Skeletal muscle tissue (tissue), 4 donors: ENCODE measurements around the gene NKAPD1. TPM values are rescaled to one million over a fixed set of nuclear protein-coding genes. Genes with fewer than 3 reads are reported as not detected.
A peak's percentile ranks its signal among the peaks of the same experiment; 100 is the strongest.
"Not testable (repeated sequence)": the region's sequence is repeated elsewhere in the genome, so short reads cannot be mapped to it uniquely, and the experiment has no call there.

Experiments
- H3K27ac ChIP-seq: one replicate; pipeline ENCODE4 v1.7.0; 2013; ENCODE audit warnings: mild to moderate bottlenecking, low read depth, low read length, inconsistent platforms
- H3K27me3 ChIP-seq, 3 donors: one replicate each; pipeline ENCODE4 v1.7.0; 2013; ENCODE audit warnings: low read length in 3 of 3; ENCODE audit not compliant: control insufficient read depth in 3 of 3, insufficient read depth in 3 of 3
- H3K36me3 ChIP-seq, 3 donors: one replicate each; pipeline ENCODE4 v1.7.0; 2013; ENCODE audit warnings: low read length in 3 of 3; ENCODE audit not compliant: control insufficient read depth in 3 of 3, insufficient read depth in 3 of 3
- H3K4me1 ChIP-seq, 3 donors: one replicate each; pipeline ENCODE4 v1.7.0; 2013; ENCODE audit warnings: low read length in 3 of 3, mild to moderate bottlenecking in 3 of 3; ENCODE audit not compliant: control insufficient read depth in 3 of 3, insufficient read depth in 3 of 3
- H3K4me3 ChIP-seq, 3 donors: one replicate each; pipeline ENCODE4 v1.7.0; 2013; ENCODE audit warnings: low read length in 3 of 3
- H3K9ac ChIP-seq, 3 donors: one replicate each; pipeline ENCODE4 v1.7.0; 2013; ENCODE audit warnings: low read length in 3 of 3, mild to moderate bottlenecking in 3 of 3, moderate library complexity in 2 of 3, low read depth in 1 of 3
- H3K9me3 ChIP-seq, 3 donors: one replicate each; pipeline ENCODE4 v1.7.0; 2013; ENCODE audit warnings: low read length in 3 of 3; ENCODE audit not compliant: control insufficient read depth in 3 of 3
- total RNA-seq: library from RNA; depleted of rRNA; stranded (reverse); fragments of >200 nt; gene quantifications from one replicate; pipeline ENCODE4 v1.2.3, GENCODE V29; 2014
- donor health status: Osteomylitis.

NKAPD1 gene
- 16.7 TPM for total RNA-seq

DNA sequence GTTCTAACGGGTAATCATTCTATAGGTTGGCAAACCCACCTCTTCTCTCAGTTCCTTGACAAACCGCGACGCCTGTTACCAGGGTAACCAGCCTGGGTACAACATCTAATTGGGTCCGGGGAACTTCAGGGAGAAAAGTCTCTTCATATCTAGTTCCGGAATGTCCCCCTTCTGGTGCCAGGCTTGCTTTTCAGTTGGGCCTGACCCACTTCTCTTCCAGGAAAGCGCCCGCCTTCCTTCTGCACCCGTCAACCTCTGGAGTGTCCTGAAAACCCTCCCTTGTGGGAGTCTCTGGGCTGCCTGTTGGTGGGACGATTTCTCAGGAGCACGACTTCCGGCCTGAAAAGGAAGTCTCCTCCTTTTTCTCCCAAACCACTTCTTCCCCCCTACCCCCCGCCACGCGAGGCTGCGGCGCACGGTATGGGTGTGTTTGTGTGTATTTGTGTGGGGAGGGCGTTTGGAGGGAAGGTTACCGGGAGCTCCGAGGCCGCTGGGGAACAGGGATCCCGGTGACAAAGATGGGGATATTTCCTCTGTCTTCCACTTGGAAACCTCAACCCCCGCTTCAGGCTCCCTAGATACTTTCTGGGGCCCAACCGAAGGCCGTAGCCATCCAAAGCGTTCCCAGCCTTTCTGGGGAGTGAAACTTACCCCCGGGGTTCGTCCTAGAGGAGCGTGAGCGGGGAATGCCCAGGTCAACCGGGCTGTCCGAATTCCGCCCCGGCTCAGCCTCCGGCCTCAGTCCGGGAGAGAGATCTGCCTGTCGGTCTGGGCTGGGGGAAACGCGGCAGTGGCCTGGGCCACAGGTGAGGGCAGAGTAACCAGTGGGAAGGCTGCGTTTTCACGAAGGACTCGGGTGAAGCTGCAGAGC lies at the start of gene NKAPD1, which contains the start of gene PIH1D2:
Gene NKAPD1 (plus strand): TSS at position 359 of the 871 bp plus-strand sequence. CDS start 1,276 bp downstream, outside the sequence.
Gene PIH1D2 (minus strand): TSS at position 77 of the 871 bp plus-strand sequence. CDS start 843 bp downstream, outside the sequence.
- Histone ChIP-seq H3K36me3 (peaks cover 10 to 28% (median 21%) of the 10 kb centered on the region in 3 donors), H3K4me3 (peak within 1 kb of the TSS; percentile 86 to 97 (median 92)), H3K9me3 (no peaks in the 10 kb centered on the region), H3K4me1 (peaks cover 14 to 22% (median 19%) of the 10 kb centered on the region in 3 donors), H3K9ac (peak within 1 kb of the TSS; percentile 88 to 96 (median 96)), H3K27me3 (no peaks in the 10 kb centered on the region), H3K27ac (peak within 1 kb of the TSS; percentile 90)

- Histone ChIP-seq H3K4me1 (peaks cover 8 to 15% (median 13%) of the 10 kb centered on the region in 3 donors), H3K9ac (peak within 1 kb of the TSS; percentile 96 to 99 (median 98)), H3K9me3 (no peaks in the 10 kb centered on the region), H3K36me3 (peaks cover 11 to 17% (median 16%) of the 10 kb centered on the region in 3 donors), H3K27me3 (no peaks in the 10 kb centered on the region), H3K4me3 (peak within 1 kb of the TSS; percentile 85 to 99 (median 95)), H3K27ac (peak within 1 kb of the TSS; percentile 89)
Observed at GRCh38 chr11:112024773-112025678, 49.1 kb upstream of the NKAPD1 start, which contains the start of gene DLAT. Gene DLAT, plus strand, starts transcription at chr11:112025408. Its CDS starts 65 bp downstream, at chr11:112025473.

- Histone ChIP-seq H3K9me3 (no peaks in the 10 kb centered on the region), H3K27me3 (no peaks in the 10 kb centered on the region), H3K4me1 (peaks cover 8 to 15% (median 13%) of the 10 kb centered on the region in 3 donors), H3K36me3 (peaks cover 11 to 21% (median 21%) of the 10 kb centered on the region in 3 donors), H3K4me3 (peak overlapping the region; percentile 85 to 99 (median 95)), H3K9ac (peak overlapping the region; percentile 96 to 99 (median 98)), H3K27ac (peak overlapping the region; percentile 89)
Observed at GRCh38 chr11:112025707-112026106, 48.4 kb upstream of the NKAPD1 start.

GRCh38 chr11:112026784-112027410 lies 47.2 kb upstream of the NKAPD1 start:
- H3K27me3 ChIP-seq, H3K9ac ChIP-seq, H3K9me3 ChIP-seq, H3K4me3 ChIP-seq, H3K27ac ChIP-seq: not testable (repeated sequence)
- Histone ChIP-seq H3K4me1 (peaks cover 8 to 15% (median 13%) of the 10 kb centered on the region in 3 donors), H3K36me3 (peaks cover 17 to 29% (median 23%) of the 10 kb centered on the region in 3 donors)

DNA sequence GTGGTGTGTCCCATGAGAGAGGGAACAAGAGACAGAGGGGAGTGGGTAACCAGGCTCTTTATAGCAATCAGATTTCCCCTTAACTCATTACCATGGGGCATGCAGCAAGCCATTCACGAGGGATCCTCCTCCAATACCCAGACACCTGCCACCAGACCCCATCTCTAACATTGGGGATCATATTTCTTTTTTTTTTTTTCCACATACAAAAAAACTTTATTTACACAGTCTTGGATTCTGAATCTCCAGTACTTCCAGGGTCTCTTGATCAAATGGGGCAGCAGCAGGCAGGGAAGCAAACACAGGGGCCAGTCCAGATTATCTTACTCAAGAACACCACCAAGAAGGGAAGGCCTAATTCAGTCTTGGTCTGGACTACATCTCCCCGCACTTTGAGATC lies 44.6 kb upstream of the NKAPD1 start:
- Histone ChIP-seq H3K36me3 (peaks cover 22 to 35% (median 35%) of the 10 kb centered on the region in 3 donors), H3K9me3 (no peaks in the 10 kb centered on the region), H3K4me1 (peaks cover 8 to 12% (median 12%) of the 10 kb centered on the region in 3 donors), H3K9ac (no peak overlapping the region), H3K27ac (no peak overlapping the region), H3K4me3 (no peak overlapping the region), H3K27me3 (no peaks in the 10 kb centered on the region)

GRCh38 chr11:112033902-112034301 lies 40.2 kb upstream of the NKAPD1 start:
- no peak overlapping the region for H3K4me3 ChIP-seq
- peaks cover 4 to 5% (median 4%) of the 10 kb centered on the region in 3 donors for H3K4me1 ChIP-seq
- H3K9ac ChIP-seq, result peak overlapping the region in 1 of 3 donors; percentile 14
- H3K9me3 ChIP-seq, result no peaks in the 10 kb centered on the region
- peak overlapping the region; percentile 63 for H3K27ac ChIP-seq
- no peaks in the 10 kb centered on the region for H3K27me3 ChIP-seq
- peaks cover 25 to 42% (median 42%) of the 10 kb centered on the region in 3 donors for H3K36me3 ChIP-seq

DNA sequence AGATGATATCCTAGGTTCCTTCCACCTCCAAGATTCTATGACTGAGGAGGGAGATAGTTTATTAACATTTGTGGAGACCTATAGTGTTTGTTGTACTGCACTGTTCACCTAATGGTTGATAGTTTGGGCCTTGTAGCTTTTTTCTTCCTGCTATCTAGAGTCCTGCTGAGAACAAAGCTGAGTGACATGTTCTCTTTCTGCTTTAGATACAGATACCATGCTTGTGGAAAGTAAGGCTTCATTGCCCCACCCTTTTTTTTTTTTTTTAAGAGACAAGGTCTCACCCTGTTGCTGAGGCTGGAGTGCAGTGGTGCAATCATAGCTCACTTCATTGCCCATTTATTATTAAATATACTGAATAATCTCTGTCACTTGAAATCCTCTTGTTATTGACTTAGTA lies 36.6 kb upstream of the NKAPD1 start:
- no peak overlapping the region for H3K4me3 ChIP-seq
- H3K27ac ChIP-seq, result no peak overlapping the region
- no peaks in the 10 kb centered on the region for H3K27me3 ChIP-seq
- H3K9me3 ChIP-seq, result no peaks in the 10 kb centered on the region
- H3K9ac ChIP-seq, result no peak overlapping the region
- H3K36me3 ChIP-seq, result peaks cover 15 to 39% (median 32%) of the 10 kb centered on the region in 3 donors
- peaks cover 4 to 5% (median 4%) of the 10 kb centered on the region in 3 donors for H3K4me1 ChIP-seq

DNA sequence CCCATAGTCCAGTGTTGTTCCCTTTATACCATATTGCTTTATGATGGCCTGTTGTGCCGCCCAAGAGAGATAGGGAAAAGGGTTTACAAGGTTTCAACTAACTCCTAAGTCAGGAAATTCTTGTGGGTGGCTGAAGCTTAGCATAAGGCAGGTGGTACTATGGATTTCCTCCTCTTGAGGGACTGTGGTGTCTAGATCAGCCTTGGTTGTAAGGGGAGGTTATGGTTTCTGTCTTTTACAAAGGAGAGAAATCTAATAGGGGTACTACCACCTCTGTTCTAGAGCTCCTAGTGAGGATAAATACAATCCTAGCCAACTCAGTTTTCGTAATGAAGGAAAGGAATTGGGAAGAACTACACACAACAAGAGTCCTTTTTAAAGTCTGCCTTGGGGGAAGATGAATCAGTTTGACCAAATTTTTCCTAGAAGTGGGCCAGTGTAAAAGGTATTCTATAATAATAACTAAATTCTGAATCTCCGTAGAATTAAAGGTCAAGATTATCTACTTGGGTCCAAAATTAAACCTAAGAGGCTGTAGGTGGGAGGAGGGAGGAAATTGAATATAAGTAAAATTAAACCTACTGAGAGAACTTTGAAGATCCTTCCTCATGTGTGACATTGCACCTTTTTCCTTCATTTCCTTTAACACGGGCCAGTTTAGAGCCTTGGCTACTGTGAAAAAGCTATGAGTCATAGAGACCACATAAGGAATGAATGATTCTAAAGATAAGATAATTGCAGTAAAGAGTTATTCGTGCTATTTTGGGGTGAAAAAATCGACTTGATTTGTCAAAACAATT lies 31.7 kb upstream of the NKAPD1 start:
- no peaks in the 10 kb centered on the region for H3K27me3 ChIP-seq
- no peak overlapping the region for H3K4me3 ChIP-seq
- H3K9me3 ChIP-seq, result no peaks in the 10 kb centered on the region
- H3K36me3 ChIP-seq, result peaks cover 16 to 47% (median 34%) of the 10 kb centered on the region in 3 donors
- H3K4me1 ChIP-seq, result no peaks in the 10 kb centered on the region
- no peak overlapping the region for H3K9ac ChIP-seq
- no peak overlapping the region for H3K27ac ChIP-seq

DNA sequence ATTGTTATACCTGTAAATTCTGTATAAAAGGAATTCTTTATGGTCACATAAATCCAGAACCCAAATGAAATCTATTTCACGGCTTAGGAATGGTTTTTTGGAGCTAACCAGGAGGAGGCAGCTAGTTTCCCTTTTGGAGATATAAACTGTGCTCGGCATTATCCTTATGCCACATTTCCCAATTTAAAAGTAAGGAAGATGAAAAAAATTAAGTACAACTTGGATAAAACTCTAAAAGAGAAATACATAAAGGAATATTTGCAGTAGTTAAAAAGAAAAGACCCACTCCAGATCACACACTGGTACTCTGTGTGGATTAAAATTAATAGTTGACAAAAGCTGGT lies 31.2 kb upstream of the NKAPD1 start:
- no peaks in the 10 kb centered on the region for H3K27me3 ChIP-seq
- no peak overlapping the region for H3K4me3 ChIP-seq
- H3K4me1 ChIP-seq, result no peaks in the 10 kb centered on the region
- no peaks in the 10 kb centered on the region for H3K9me3 ChIP-seq
- H3K36me3 ChIP-seq, result peaks cover 12 to 43% (median 30%) of the 10 kb centered on the region in 3 donors
- no peak overlapping the region for H3K9ac ChIP-seq
- H3K27ac ChIP-seq, result no peak overlapping the region
